ENCODE data around the gene MORF4L1.

- TF ChIP-seq CTCF (IDR thresholded peaks at IDR 0.05; ENCODE audit: low read depth, low read length), result no peak
- no peak for TF ChIP-seq POLR2A (IDR thresholded peaks at IDR 0.05; ENCODE audit: extremely low read depth, insufficient read length)
- TF ChIP-seq, protein P1, sequence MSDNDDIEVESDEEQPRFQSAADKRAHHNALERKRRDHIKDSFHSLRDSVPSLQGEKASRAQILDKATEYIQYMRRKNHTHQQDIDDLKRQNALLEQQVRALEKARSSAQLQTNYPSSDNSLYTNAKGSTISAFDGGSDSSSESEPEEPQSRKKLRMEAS (IDR thresholded peaks at IDR 0.05; ENCODE audit: low read depth, low read length), result no peak
Measured at GRCh38 chr15:78841376-78841706, 31.3 kb upstream of the MORF4L1 start.
